Calu3 (cell line): ENCODE measurements around the gene SLC35F1. TPM values are rescaled to one million over a fixed set of nuclear protein-coding genes. Genes with fewer than 3 reads are reported as not detected.
A peak's percentile ranks its signal among the peaks of the same experiment; 100 is the strongest.

Experiments used
- BruUV-seq: library from RNA; stranded (reverse); fragments of 400-500 nt; replicated peaks from 2 replicates; lab custom pipeline; 2021; lab: Mats Ljungman, UMichigan
- CTCF ChIA-PET: fragments of 300-600 bp; sonication (Branson Sonifier 250); formaldehyde crosslinking; loops from one replicate; lab custom pipeline; 2022; ENCODE audit warnings: antibody characterized with exemption; lab: Charles Lee
- DNase-seq: peaks from one replicate; pipeline ENCODE4 v3.0.0; 2022
- H3K27ac Mint-ChIP-seq: one replicate; pipeline ENCODE4 v1.8.0; 2022; ENCODE audit warnings: mixed read lengths; ENCODE audit not compliant: unreplicated experiment
- H3K27me3 Mint-ChIP-seq: one replicate; pipeline ENCODE4 v1.8.0; 2022; ENCODE audit warnings: mixed read lengths; ENCODE audit not compliant: unreplicated experiment
- H3K36me3 Mint-ChIP-seq: one replicate; pipeline ENCODE4 v1.8.0; 2022; ENCODE audit warnings: mild to moderate bottlenecking, moderate library complexity, mixed read lengths; ENCODE audit not compliant: insufficient read depth, unreplicated experiment
- H3K4me1 Mint-ChIP-seq: one replicate; pipeline ENCODE4 v1.8.0; 2022; ENCODE audit warnings: mild to moderate bottlenecking, low read depth, mixed read lengths; ENCODE audit not compliant: unreplicated experiment
- H3K4me3 Mint-ChIP-seq: one replicate; pipeline ENCODE4 v1.8.0; 2022; ENCODE audit warnings: mild to moderate bottlenecking, low read depth, moderate library complexity, mixed read lengths; ENCODE audit not compliant: unreplicated experiment
- H3K9me3 Mint-ChIP-seq: one replicate; pipeline ENCODE4 v1.8.0; 2022; ENCODE audit warnings: low read depth, mixed read lengths; ENCODE audit not compliant: unreplicated experiment
- intact Hi-C: fragments of 100-400 bp; cut with micrococcal nuclease; formaldehyde crosslinking; loops from one replicate; pipeline ENCODE4 v1.10.0; 2022; ENCODE audit not compliant: unreplicated experiment
- total RNA-seq: library from RNA; stranded (reverse); gene quantifications from 2 replicates; pipeline ENCODE4 v1.2.3, GENCODE V29; 2022
- TF ChIP-seq, protein P1 (sequence below): fragments of 200-600 bp; IDR thresholded peaks from one replicate; pipeline ENCODE4 v1.8.0; 2022; ENCODE audit warnings: antibody characterized with exemption; ENCODE audit not compliant: unreplicated experiment

The SLC35F1 gene
- total RNA-seq, 1 experiment from 2014 or later: not detected

DNA sequence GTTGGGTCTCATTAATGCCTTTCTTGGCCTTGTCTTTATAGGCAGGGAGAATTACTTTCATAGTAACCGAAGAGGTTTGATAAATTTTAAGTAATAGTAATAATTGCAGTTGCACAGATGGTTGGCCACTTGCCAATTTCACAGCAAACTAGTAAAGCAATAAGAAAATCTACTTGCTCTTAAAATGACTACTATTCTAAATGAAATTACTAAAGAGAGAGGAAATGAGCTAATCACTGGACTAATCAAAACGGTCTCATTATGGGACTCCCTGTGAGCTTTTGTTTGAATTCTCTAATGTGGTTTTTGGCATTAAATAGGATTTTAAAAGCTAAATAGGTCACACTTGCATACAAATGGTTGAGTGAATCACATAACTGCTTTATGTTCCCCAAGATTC, 413.6 kb downstream of the SLC35F1 start:
- TF ChIP-seq, protein P1, sequence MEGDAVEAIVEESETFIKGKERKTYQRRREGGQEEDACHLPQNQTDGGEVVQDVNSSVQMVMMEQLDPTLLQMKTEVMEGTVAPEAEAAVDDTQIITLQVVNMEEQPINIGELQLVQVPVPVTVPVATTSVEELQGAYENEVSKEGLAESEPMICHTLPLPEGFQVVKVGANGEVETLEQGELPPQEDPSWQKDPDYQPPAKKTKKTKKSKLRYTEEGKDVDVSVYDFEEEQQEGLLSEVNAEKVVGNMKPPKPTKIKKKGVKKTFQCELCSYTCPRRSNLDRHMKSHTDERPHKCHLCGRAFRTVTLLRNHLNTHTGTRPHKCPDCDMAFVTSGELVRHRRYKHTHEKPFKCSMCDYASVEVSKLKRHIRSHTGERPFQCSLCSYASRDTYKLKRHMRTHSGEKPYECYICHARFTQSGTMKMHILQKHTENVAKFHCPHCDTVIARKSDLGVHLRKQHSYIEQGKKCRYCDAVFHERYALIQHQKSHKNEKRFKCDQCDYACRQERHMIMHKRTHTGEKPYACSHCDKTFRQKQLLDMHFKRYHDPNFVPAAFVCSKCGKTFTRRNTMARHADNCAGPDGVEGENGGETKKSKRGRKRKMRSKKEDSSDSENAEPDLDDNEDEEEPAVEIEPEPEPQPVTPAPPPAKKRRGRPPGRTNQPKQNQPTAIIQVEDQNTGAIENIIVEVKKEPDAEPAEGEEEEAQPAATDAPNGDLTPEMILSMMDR: no peak
- intact Hi-C loops: no loop called here
- no peak for DNase-seq
- BruUV-seq: no TSS peak
- peaks cover 19% of the 10 kb centered on the region for H3K4me1 Mint-ChIP-seq
- no peak overlapping the region for H3K4me3 Mint-ChIP-seq
- peaks cover 2% of the 10 kb centered on the region for H3K9me3 Mint-ChIP-seq
- H3K27me3 Mint-ChIP-seq: no peaks in the 10 kb centered on the region
- H3K27ac Mint-ChIP-seq: no peak overlapping the region
- H3K36me3 Mint-ChIP-seq: no peaks in the 10 kb centered on the region
- CTCF ChIA-PET: no interaction called here

DNA sequence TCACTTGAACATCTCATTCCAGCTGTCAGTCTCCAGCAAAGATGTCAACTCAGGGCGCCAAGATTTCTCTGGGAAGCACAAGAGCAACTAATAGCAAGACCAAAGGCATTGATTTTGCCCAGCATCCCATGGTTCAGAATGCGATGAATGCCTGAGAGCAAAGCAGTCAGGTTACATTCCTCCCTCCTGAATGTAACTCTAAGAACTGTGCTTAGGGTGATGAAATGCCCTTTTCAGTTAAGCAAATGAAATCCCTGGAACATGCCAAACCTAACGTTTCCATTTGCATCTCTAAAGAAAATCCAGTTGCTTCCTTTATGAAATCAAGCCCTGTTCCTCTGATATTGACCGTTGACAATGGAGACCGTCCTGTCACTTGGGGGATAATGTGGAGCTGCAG, 417.1 kb downstream of the SLC35F1 start:
- BruUV-seq: no TSS peak
- H3K36me3 Mint-ChIP-seq: no peaks in the 10 kb centered on the region
- no peaks in the 10 kb centered on the region for H3K27me3 Mint-ChIP-seq
- intact Hi-C loops: no loop called here
- H3K9me3 Mint-ChIP-seq: peaks cover 8% of the 10 kb centered on the region
- no peak overlapping the region for H3K27ac Mint-ChIP-seq
- H3K4me3 Mint-ChIP-seq: no peak overlapping the region
- TF ChIP-seq, protein P1: no peak
- DNase-seq: peak; percentile 27
- peaks cover 23% of the 10 kb centered on the region for H3K4me1 Mint-ChIP-seq
- CTCF ChIA-PET: no interaction called here

DNA sequence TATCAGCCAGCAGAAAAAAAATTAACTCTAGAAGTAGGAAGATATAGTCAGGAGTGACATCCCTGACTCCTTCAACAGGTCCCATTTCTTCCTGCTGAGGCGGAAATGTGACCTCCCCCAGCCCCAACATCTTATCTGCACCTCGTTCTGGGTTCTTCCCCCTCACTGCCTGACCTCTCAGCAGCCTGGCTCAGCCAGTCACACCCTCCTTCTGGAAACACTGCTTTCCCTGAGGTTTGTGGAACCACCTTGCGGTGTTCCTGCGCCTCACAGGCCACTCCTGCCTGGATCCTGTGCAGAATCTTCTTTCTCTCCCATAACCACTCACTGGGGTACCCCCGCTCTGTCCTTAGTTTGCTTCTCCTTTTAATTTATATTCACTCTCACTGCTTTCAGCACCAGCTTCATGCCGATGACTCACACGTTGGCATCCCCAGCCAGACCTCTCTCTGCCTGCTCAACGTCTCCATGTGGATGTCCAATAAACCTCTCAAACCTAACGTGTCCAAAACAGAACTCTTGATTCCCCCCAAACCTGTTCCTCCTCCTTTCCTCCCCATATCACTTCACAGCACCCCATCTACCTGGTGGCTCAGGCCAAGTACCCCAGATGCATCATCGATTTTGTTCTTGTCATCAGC, 418.3 kb downstream of the SLC35F1 start:
- CTCF ChIA-PET: no interaction called here
- H3K27me3 Mint-ChIP-seq: no peaks in the 10 kb centered on the region
- peaks cover 8% of the 10 kb centered on the region for H3K9me3 Mint-ChIP-seq
- no peaks in the 10 kb centered on the region for H3K36me3 Mint-ChIP-seq
- peak overlapping the region; percentile 1 for H3K27ac Mint-ChIP-seq
- TF ChIP-seq, protein P1: no peak
- DNase-seq: peak; percentile 15
- intact Hi-C loops: no loop called here
- no peak overlapping the region for H3K4me3 Mint-ChIP-seq
- no TSS peak for BruUV-seq
- peaks cover 23% of the 10 kb centered on the region for H3K4me1 Mint-ChIP-seq

DNA sequence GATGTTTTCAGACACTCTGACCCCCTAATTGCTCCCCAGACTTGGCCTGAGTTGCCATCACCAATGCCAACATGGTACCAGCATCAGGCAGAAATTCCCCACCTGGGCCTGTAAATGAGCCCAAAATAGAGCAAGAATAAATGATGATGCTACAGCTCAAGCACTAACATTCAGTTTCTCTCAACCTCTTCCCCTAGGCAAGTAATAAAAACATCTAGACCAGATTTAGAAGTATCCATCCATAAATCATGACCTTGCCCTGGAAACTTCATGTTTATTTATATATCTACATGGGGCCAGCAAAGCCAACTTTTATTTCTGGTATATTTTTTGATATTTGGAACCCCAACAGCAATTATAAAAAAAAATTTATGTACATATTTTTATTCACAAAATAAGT, 419.6 kb downstream of the SLC35F1 start:
- Mint-ChIP-seq H3K4me3 (no peak overlapping the region), H3K9me3 (peaks cover 8% of the 10 kb centered on the region), H3K4me1 (peaks cover 23% of the 10 kb centered on the region), H3K27ac (no peak overlapping the region), H3K27me3 (no peaks in the 10 kb centered on the region), H3K36me3 (no peaks in the 10 kb centered on the region)
- BruUV-seq: no TSS peak
- CTCF ChIA-PET: no interaction called here
- TF ChIP-seq, protein P1: no peak
- DNase-seq: no peak
- intact Hi-C loops: no loop called here
